ENCODE measurements around the gene CERS3. TPM values are rescaled to one million over a fixed set of nuclear protein-coding genes. Genes with fewer than 3 reads are reported as not detected.

CERS3 gene
- total and polyA plus RNA-seq, 4 donors: not detected

DNA sequence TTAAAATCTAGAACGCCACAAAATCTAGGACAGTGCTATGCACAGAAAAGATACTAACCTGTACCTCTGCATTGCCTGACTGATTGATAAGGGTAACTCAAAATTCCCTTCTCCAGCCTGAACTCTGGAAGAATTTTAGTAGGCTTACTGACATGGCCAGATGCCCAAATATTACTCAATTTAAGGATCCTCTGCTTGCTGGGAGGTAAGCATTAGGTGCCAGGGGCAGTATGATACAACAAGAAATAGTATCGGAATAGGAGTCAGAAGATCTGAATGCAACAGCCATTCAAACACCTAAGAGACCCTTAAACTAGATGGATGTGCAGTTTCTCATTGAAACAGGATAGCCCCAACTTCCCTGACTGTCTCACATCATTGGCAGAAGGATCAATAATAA is 45.4 kb downstream of the CERS3 start:
- H3K27ac ChIP-seq (ENCODE audit: low read depth in 1 of 2, low read length in 2 of 2): no peak overlapping the region
- no peak overlapping the region for H3K4me3 ChIP-seq (ENCODE audit: low read depth in 1 of 3, low read length in 3 of 3)
- H3K9me3 ChIP-seq (ENCODE audit: control insufficient read depth in 4 of 4, low read length in 3 of 4): peaks cover 0 to 11% (median 5%) of the 10 kb centered on the region in 4 donors
- no peaks in the 10 kb centered on the region for H3K27me3 ChIP-seq (ENCODE audit: control insufficient read depth in 4 of 4, insufficient read depth in 4 of 4, low read length in 3 of 4)
- H3K9ac ChIP-seq (ENCODE audit: low read depth in 1 of 2, low read length in 2 of 2): no peak overlapping the region
- TF ChIP-seq HNF4A (conservative IDR thresholded peaks at IDR 0.05): no peak
- no peak for TF ChIP-seq SP1 (IDR thresholded peaks at IDR 0.05)
- no peak for TF ChIP-seq RXRA (IDR thresholded peaks at IDR 0.05)
- TF ChIP-seq, protein P1, sequence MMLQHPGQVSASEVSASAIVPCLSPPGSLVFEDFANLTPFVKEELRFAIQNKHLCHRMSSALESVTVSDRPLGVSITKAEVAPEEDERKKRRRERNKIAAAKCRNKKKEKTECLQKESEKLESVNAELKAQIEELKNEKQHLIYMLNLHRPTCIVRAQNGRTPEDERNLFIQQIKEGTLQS (IDR thresholded peaks at IDR 0.05): no peak
- TF ChIP-seq, protein P2, sequence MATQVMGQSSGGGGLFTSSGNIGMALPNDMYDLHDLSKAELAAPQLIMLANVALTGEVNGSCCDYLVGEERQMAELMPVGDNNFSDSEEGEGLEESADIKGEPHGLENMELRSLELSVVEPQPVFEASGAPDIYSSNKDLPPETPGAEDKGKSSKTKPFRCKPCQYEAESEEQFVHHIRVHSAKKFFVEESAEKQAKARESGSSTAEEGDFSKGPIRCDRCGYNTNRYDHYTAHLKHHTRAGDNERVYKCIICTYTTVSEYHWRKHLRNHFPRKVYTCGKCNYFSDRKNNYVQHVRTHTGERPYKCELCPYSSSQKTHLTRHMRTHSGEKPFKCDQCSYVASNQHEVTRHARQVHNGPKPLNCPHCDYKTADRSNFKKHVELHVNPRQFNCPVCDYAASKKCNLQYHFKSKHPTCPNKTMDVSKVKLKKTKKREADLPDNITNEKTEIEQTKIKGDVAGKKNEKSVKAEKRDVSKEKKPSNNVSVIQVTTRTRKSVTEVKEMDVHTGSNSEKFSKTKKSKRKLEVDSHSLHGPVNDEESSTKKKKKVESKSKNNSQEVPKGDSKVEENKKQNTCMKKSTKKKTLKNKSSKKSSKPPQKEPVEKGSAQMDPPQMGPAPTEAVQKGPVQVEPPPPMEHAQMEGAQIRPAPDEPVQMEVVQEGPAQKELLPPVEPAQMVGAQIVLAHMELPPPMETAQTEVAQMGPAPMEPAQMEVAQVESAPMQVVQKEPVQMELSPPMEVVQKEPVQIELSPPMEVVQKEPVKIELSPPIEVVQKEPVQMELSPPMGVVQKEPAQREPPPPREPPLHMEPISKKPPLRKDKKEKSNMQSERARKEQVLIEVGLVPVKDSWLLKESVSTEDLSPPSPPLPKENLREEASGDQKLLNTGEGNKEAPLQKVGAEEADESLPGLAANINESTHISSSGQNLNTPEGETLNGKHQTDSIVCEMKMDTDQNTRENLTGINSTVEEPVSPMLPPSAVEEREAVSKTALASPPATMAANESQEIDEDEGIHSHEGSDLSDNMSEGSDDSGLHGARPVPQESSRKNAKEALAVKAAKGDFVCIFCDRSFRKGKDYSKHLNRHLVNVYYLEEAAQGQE (IDR thresholded peaks at IDR 0.05): no peak
- no peak for TF ChIP-seq RAD21 (IDR thresholded peaks at IDR 0.05)
- TF ChIP-seq FOXA1 (IDR thresholded peaks at IDR 0.05): no peak
- no peak for TF ChIP-seq JUND (IDR thresholded peaks at IDR 0.05)
- no peak for TF ChIP-seq FOXA2 (IDR thresholded peaks at IDR 0.05)
- TF ChIP-seq, protein P3, sequence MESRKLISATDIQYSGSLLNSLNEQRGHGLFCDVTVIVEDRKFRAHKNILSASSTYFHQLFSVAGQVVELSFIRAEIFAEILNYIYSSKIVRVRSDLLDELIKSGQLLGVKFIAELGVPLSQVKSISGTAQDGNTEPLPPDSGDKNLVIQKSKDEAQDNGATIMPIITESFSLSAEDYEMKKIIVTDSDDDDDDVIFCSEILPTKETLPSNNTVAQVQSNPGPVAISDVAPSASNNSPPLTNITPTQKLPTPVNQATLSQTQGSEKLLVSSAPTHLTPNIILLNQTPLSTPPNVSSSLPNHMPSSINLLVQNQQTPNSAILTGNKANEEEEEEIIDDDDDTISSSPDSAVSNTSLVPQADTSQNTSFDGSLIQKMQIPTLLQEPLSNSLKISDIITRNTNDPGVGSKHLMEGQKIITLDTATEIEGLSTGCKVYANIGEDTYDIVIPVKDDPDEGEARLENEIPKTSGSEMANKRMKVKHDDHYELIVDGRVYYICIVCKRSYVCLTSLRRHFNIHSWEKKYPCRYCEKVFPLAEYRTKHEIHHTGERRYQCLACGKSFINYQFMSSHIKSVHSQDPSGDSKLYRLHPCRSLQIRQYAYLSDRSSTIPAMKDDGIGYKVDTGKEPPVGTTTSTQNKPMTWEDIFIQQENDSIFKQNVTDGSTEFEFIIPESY (IDR thresholded peaks at IDR 0.05): no peak
- no peak for TF ChIP-seq TAF1 (conservative IDR thresholded peaks at IDR 0.05)
- no peak for TF ChIP-seq YY1 (IDR thresholded peaks at IDR 0.05)
- no peak for TF ChIP-seq EGR1 (IDR thresholded peaks at IDR 0.05; ENCODE audit: low read depth in 2 of 2)
- TF ChIP-seq, protein P4, sequence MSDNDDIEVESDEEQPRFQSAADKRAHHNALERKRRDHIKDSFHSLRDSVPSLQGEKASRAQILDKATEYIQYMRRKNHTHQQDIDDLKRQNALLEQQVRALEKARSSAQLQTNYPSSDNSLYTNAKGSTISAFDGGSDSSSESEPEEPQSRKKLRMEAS (IDR thresholded peaks at IDR 0.05): no peak
- TF ChIP-seq HNF4G (IDR thresholded peaks at IDR 0.05): no peak
- no peak for TF ChIP-seq GABPA (IDR thresholded peaks at IDR 0.05 in 1 of 2, conservative IDR thresholded peaks at IDR 0.05 in 1 of 2)
- TF ChIP-seq NR2F2 (IDR thresholded peaks at IDR 0.05): no peak
- TF ChIP-seq, protein P5, sequence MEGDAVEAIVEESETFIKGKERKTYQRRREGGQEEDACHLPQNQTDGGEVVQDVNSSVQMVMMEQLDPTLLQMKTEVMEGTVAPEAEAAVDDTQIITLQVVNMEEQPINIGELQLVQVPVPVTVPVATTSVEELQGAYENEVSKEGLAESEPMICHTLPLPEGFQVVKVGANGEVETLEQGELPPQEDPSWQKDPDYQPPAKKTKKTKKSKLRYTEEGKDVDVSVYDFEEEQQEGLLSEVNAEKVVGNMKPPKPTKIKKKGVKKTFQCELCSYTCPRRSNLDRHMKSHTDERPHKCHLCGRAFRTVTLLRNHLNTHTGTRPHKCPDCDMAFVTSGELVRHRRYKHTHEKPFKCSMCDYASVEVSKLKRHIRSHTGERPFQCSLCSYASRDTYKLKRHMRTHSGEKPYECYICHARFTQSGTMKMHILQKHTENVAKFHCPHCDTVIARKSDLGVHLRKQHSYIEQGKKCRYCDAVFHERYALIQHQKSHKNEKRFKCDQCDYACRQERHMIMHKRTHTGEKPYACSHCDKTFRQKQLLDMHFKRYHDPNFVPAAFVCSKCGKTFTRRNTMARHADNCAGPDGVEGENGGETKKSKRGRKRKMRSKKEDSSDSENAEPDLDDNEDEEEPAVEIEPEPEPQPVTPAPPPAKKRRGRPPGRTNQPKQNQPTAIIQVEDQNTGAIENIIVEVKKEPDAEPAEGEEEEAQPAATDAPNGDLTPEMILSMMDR (IDR thresholded peaks at IDR 0.05; ENCODE audit: low read depth, low read length, missing input control): no peak
- no peak for DNase-seq (ENCODE audit: low spot score)
- H3K4me1 ChIP-seq (ENCODE audit: control insufficient read depth in 4 of 4, insufficient read depth in 4 of 4, low read length in 3 of 4): no peaks in the 10 kb centered on the region
- 90% methylated on average over 2 of the region's 2 CpGs for WGBS
- no peaks in the 10 kb centered on the region for H3K36me3 ChIP-seq (ENCODE audit: control insufficient read depth in 4 of 4, insufficient read depth in 3 of 4, low read depth in 1 of 4, low read length in 3 of 4)

All from liver (tissue), 9 donors.